Glutamatergic neuron (in vitro differentiated cells): ENCODE data around the gene DHX58. TPM values are rescaled to one million over a fixed set of nuclear protein-coding genes. Genes with fewer than 3 reads are reported as not detected.

Experiments used
- DNase-seq: peaks from one replicate; pipeline ENCODE4 v3.0.0; 2022
- H3K27ac Mint-ChIP-seq: one replicate; pipeline ENCODE4 v1.8.0; 2020; ENCODE audit warnings: mild to moderate bottlenecking, mixed read lengths, inconsistent platforms; ENCODE audit not compliant: unreplicated experiment
- H3K27me3 Mint-ChIP-seq: one replicate; pipeline ENCODE4 v1.8.0; 2020; ENCODE audit warnings: mild to moderate bottlenecking, moderate library complexity, mixed read lengths, inconsistent platforms; ENCODE audit not compliant: unreplicated experiment
- H3K36me3 Mint-ChIP-seq: one replicate; pipeline ENCODE4 v1.8.0; 2020; ENCODE audit warnings: mild to moderate bottlenecking, mixed read lengths, inconsistent platforms; ENCODE audit not compliant: unreplicated experiment
- H3K4me1 Mint-ChIP-seq: one replicate; pipeline ENCODE4 v1.8.0; 2020; ENCODE audit warnings: mild to moderate bottlenecking, low read depth, mixed read lengths, inconsistent platforms; ENCODE audit not compliant: unreplicated experiment
- H3K4me3 Mint-ChIP-seq: one replicate; pipeline ENCODE4 v1.8.0; 2020; ENCODE audit warnings: mild to moderate bottlenecking, mixed read lengths, inconsistent platforms; ENCODE audit not compliant: unreplicated experiment
- H3K9me3 Mint-ChIP-seq: one replicate; pipeline ENCODE4 v1.8.0; 2020; ENCODE audit warnings: mild to moderate bottlenecking, moderate library complexity, mixed read lengths, inconsistent platforms; ENCODE audit not compliant: unreplicated experiment
- total RNA-seq: library from RNA; stranded (reverse); fragmentation: NEBNext Ultra II Directional; extraction: Animal tissue kit (Norgen Biotek cat#: 25700); gene quantifications from one replicate; pipeline ENCODE4 v1.2.1, GENCODE V29; 2021; ENCODE audit not compliant: unreplicated experiment
- TF ChIP-seq, protein P1 (sequence below): fragments of 200-600 bp; sonication (generic); IDR thresholded peaks from one replicate; pipeline ENCODE4 v1.5.0; 2021; ENCODE audit not compliant: partially characterized antibody, unreplicated experiment

Gene DHX58
- total RNA-seq, 1 donor from 2014 or later: 0.42 TPM

DNA sequence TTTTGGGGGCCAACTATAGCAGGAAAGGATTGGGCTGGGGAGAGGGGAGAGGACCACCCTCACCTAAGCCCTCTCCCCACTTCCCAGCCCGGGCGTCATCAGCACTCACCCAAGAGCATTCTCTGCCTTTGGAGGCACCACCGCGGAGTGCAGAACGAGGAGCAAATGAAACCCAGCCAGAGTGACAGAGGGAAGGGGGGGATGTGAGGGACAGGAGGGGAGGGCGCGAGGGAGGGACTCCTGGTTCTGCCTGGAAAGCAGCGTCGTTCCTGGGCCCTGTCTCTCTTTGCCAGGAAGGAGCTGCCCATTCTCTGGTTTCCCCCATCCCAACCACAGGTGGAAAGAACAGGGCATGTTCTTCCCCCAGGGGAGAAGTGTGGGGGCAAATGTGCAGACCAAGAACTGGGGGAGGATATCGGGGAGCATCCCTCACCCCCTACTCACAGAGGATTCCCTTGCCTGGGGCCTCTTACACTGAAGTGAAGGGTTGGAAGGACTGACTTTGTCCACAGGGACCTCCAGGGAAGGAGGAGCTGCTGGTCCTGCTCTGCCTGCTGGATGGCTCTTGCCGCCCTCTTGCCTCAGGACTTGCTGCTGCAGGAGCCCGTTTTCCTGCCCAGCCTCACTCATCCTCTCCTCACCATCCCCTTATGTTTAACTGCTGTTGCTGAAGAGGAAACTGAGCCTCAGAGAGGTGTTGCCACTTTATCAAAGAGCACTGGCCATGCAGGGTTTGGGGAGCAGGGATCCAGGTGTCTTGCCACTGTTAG, 58.6 kb downstream of the DHX58 start:
- DNase-seq: no peak
- no peak overlapping the region for H3K4me3 Mint-ChIP-seq
- no peaks in the 10 kb centered on the region for H3K36me3 Mint-ChIP-seq
- peaks cover 17% of the 10 kb centered on the region for H3K27me3 Mint-ChIP-seq
- peaks cover 2% of the 10 kb centered on the region for H3K4me1 Mint-ChIP-seq
- H3K9me3 Mint-ChIP-seq: peaks cover 4% of the 10 kb centered on the region
- TF ChIP-seq, protein P1, sequence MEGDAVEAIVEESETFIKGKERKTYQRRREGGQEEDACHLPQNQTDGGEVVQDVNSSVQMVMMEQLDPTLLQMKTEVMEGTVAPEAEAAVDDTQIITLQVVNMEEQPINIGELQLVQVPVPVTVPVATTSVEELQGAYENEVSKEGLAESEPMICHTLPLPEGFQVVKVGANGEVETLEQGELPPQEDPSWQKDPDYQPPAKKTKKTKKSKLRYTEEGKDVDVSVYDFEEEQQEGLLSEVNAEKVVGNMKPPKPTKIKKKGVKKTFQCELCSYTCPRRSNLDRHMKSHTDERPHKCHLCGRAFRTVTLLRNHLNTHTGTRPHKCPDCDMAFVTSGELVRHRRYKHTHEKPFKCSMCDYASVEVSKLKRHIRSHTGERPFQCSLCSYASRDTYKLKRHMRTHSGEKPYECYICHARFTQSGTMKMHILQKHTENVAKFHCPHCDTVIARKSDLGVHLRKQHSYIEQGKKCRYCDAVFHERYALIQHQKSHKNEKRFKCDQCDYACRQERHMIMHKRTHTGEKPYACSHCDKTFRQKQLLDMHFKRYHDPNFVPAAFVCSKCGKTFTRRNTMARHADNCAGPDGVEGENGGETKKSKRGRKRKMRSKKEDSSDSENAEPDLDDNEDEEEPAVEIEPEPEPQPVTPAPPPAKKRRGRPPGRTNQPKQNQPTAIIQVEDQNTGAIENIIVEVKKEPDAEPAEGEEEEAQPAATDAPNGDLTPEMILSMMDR: no peak
- H3K27ac Mint-ChIP-seq: no peak overlapping the region

DNA sequence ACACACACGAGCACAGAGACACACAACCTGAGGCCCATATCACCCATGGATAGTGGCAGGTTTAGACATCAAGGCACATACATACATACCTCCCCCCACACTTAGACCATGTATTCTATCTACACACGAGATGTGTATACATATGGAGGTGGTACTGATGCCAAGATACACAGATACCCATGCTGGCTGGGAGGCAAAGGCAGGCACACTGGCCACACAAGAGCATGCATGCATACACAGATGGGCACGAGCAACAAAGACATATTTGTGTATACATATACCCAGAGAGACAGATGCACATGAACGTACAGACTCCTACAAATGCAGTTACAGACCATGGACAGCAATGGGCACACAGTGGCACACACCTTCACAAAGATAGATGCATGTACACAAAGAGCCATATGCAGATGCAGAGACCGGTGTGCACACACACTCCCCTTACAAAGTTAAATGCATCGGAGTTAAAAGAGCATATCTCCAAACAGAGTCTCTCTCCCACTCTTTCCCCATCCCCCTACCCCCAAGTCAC, 60.1 kb downstream of the DHX58 start:
- no peak for DNase-seq
- TF ChIP-seq, protein P1: no peak
- Mint-ChIP-seq H3K27me3 (peaks cover 17% of the 10 kb centered on the region), H3K4me3 (no peak overlapping the region), H3K9me3 (peaks cover 4% of the 10 kb centered on the region), H3K4me1 (peaks cover 2% of the 10 kb centered on the region), H3K36me3 (no peaks in the 10 kb centered on the region), H3K27ac (no peak overlapping the region)

DNA sequence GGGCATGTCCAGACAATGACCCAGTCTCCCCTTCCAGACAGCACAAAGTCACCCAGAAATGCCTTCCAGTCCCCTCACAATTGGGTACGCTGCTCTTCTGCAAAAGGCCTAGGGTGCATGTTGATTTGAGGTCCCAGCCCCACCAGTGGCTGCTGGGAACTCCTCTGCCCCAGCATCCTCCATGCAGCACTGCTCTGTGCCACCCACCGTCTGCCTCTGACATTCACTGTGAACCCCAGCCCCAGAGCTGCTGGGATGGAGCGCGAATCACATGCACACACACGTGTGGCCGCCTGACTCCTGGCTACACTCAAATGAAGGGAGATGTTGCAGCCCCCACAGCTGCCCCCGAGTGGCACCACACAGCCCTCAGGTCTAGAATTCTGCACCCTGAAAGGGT, 60.9 kb downstream of the DHX58 start:
- no peak for DNase-seq
- TF ChIP-seq, protein P1: no peak
- H3K36me3 Mint-ChIP-seq: no peaks in the 10 kb centered on the region
- H3K27me3 Mint-ChIP-seq: peaks cover 17% of the 10 kb centered on the region
- H3K27ac Mint-ChIP-seq: no peak overlapping the region
- peaks cover 4% of the 10 kb centered on the region for H3K9me3 Mint-ChIP-seq
- H3K4me1 Mint-ChIP-seq: peaks cover 2% of the 10 kb centered on the region
- no peak overlapping the region for H3K4me3 Mint-ChIP-seq

Other genes with a start within 250 kb of the DHX58 start
- gene KLHL11, start 247.3 kb downstream of the DHX58 start, total RNA-seq: 17.4 TPM
- 625 TPM for gene ACLY, start 193.8 kb downstream of the DHX58 start, total RNA-seq
- gene ODAD4, start 182.1 kb downstream of the DHX58 start, total RNA-seq: 3.4 TPM
- gene CNP, start 145.9 kb downstream of the DHX58 start, total RNA-seq: 51.5 TPM
- 124 TPM for gene DNAJC7, start 95.3 kb downstream of the DHX58 start, total RNA-seq
- 88.8 TPM for gene NKIRAS2, start 92.6 kb downstream of the DHX58 start, total RNA-seq
- gene C17orf113, start 62.1 kb downstream of the DHX58 start, total RNA-seq: 2.4 TPM
- 1.5 TPM for gene ZNF385C, start 14.2 kb downstream of the DHX58 start, total RNA-seq
- 29.3 TPM for gene KAT2A, start 8.7 kb upstream of the DHX58 start, total RNA-seq
- 0.44 TPM for gene HSPB9, start 10.1 kb upstream of the DHX58 start, total RNA-seq
- 94.7 TPM for gene RAB5C, start 42.3 kb upstream of the DHX58 start, total RNA-seq
- 0.71 TPM for gene KCNH4, start 68.4 kb upstream of the DHX58 start, total RNA-seq
- not detected for gene HCRT, start 72.7 kb upstream of the DHX58 start, total RNA-seq
- gene GHDC, start 81.8 kb upstream of the DHX58 start, total RNA-seq: 5.3 TPM
- gene STAT5B, start 163.7 kb upstream of the DHX58 start, total RNA-seq: 31.9 TPM
- 3.4 TPM for gene STAT5A, start 175.8 kb upstream of the DHX58 start, total RNA-seq